Esophagus muscularis mucosa (tissue), 4 donors: ENCODE data around the gene TMOD1. TPM values are rescaled to one million over a fixed set of nuclear protein-coding genes. Genes with fewer than 3 reads are reported as not detected.

Experiments used
- DNase-seq: peaks from one replicate; pipeline ENCODE4 v3.0.0-alpha.2; 2017; ENCODE audit errors: extremely low spot score
- H3K27ac ChIP-seq, 4 donors: fragments of 200-600 bp; sonication (generic); replicated peaks in 1 of 4; 1 replicate in 3 of 4; 2 replicates in 1 of 4; pipeline ENCODE4 v1.5.1; 2016 to 2019; ENCODE audit warnings: mild to moderate bottlenecking in 1 of 4
- H3K27me3 ChIP-seq, 4 donors: fragments of 200-600 bp; sonication (generic); one replicate each; pipeline versions ENCODE4 v1.5.1 to v1.6.0; 2016 to 2019
- H3K36me3 ChIP-seq, 4 donors: fragments of 200-600 bp; sonication (generic); one replicate each; pipeline ENCODE4 v1.5.1; 2016 to 2019
- H3K4me1 ChIP-seq, 4 donors: fragments of 200-600 bp; sonication (generic); one replicate each; pipeline ENCODE4 v1.5.1; 2016 to 2019
- H3K4me3 ChIP-seq, 4 donors: fragments of 200-600 bp; sonication (generic); 1 replicate in 2 of 4; 2 replicates in 2 of 4; pipeline ENCODE4 v1.5.1; 2016 to 2019; ENCODE audit warnings: mild to moderate bottlenecking in 4 of 4, moderate library complexity in 1 of 4
- H3K9me3 ChIP-seq, 4 donors: fragments of 200-600 bp; sonication (generic); 1 replicate in 3 of 4; 2 replicates in 1 of 4; pipeline ENCODE4 v1.5.1; 2016 to 2019
- CTCF ChIP-seq, 3 experiments: fragments of 200-600 bp in 2 of 3; fragments of 450-650 bp in 1 of 3; sonication (generic) in 2 of 3; IDR thresholded peaks; one replicate each; pipeline ENCODE4 v1.5.1; 2017 to 2019; ENCODE audit warnings: antibody characterized with exemption in 3 of 3, mild to moderate bottlenecking in 2 of 3, moderate library complexity in 1 of 3
- EP300 ChIP-seq: sonication (generic); formaldehyde crosslinking; IDR thresholded peaks from one replicate; pipeline ENCODE4 v1.6.1; 2017; ENCODE audit warnings: antibody characterized with exemption
- POLR2A ChIP-seq: fragments of 450-650 bp; IDR thresholded peaks from one replicate; pipeline ENCODE4 v1.6.1; 2017; ENCODE audit warnings: antibody characterized with exemption, moderate library complexity, mild to moderate bottlenecking, low read depth
- POLR2AphosphoS5 ChIP-seq, 2 donors: sonication (generic); formaldehyde crosslinking; IDR thresholded peaks; one replicate each; pipeline ENCODE4 v1.6.1; 2017; ENCODE audit warnings: antibody characterized with exemption in 2 of 2
- WGBS: methylation state at CpG from one replicate; pipeline ENCODE4 v1.1.5; 2018; 5-methylcytosine and 5-hydroxymethylcytosine counted together
- intact Hi-C: fragments of 100-400 bp; cut with DNase I; formaldehyde crosslinking; loops from one replicate; pipeline ENCODE4 v1.15.1; 2023
- total RNA-seq, 4 donors: library from RNA; depleted of rRNA; stranded (reverse); fragments of >200 nt; gene quantifications; one replicate each; pipeline versions ENCODE4 v1.1.0 to v1.2.1, GENCODE V29; 2016

Gene TMOD1
- total RNA-seq, 4 donors from 2014 or later = 68.4 to 97.6 (median 71.6) TPM

DNA sequence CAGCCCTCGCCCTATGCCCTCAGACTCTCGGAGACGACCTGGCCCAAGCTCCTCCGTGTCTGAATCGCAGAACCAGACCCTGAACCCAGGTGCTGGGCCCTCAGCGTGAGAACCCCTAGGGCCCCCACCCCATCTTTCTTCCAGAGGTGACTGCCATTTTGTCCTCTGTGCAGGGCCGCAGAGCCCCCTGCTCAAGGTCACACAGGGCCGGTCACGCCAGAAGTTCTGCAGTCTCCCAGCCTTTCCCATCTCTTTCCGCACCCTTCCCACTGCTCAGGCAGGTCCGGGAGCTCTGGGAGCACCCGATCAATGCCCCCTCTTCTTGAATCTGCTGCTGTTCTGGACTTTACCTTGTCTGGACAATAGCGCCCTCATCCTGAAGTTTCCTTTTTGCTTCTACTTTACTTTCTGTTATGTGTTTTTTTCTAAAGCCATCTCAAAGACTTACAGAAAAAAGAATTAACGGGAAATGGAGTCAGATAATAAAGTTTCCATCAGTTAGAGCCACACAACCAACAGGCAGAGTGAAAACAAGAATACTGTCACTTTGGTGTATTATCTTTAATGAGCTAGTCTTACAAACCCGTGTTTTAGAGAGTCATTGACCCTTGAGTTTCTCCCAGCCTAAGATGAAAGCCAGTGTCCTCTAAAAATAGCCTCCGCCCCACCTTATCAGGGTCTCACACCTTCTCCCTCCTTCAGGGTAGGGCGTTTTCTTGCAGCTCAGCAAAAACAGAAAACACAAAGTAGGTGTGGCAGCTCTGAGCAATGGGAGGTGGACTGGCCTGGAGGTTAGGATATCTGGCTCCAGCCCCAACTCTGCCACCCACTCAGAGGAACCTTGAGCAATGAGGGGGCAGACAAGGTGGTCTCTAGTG, 1.8 kb downstream of the TMOD1 start:
- no peaks in the 10 kb centered on the region for H3K36me3 ChIP-seq
- TF ChIP-seq EP300 (no peak), POLR2A (no peak), POLR2AphosphoS5 (IDR thresholded peaks at IDR 0.05) (peak in 1 of 2 donors; percentile 4), CTCF (IDR thresholded peaks at IDR 0.05) (peak in 1 of 3 experiments; percentile 14)
- intact Hi-C loops = loop anchor here (2.0 to 5.0 kb wide), 2 partner anchors 59 to 96 kb away; no protein-coding TSS in a partner anchor
- H3K4me1 ChIP-seq = peaks cover 39 to 65% (median 63%) of the 10 kb centered on the region in 4 donors
- 34% methylated on average over 16 of the region's 17 CpGs for WGBS
- no peak for DNase-seq
- peak overlapping the region; percentile 88 to 98 (median 96) for H3K4me3 ChIP-seq
- H3K9me3 ChIP-seq = no peaks in the 10 kb centered on the region
- H3K27ac ChIP-seq = peak overlapping the region; percentile 95 to 98 (median 96)
- no peaks in the 10 kb centered on the region for H3K27me3 ChIP-seq

DNA sequence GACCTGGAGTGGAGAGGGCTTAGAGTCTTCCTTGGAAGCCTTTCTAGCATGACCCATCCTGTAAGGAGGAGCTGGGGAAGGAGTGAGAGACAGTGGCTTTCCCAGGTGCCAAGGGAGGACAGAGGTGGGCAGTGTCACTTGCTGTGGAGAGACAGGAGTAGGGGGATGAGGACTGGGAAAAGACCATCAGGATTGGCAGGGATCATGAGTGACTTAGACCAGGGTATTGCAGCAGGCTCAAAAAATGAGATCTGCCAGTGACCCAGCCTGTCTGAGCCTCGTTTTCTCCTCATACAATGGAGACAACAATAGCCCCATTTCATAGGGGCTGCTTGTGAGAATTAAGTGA, 2.4 kb downstream of the TMOD1 start:
- Histone ChIP-seq H3K27me3 (no peaks in the 10 kb centered on the region), H3K36me3 (no peaks in the 10 kb centered on the region), H3K4me1 (peaks cover 43 to 71% (median 68%) of the 10 kb centered on the region in 4 donors), H3K9me3 (no peaks in the 10 kb centered on the region), H3K4me3 (peak overlapping the region; percentile 88 to 98 (median 96)), H3K27ac (peak overlapping the region; percentile 95 to 98 (median 96))
- DNase-seq = peak; percentile 57
- TF ChIP-seq POLR2A = no peak
- TF ChIP-seq EP300 = no peak
- TF ChIP-seq CTCF (IDR thresholded peaks at IDR 0.05) = no peak
- no peak for TF ChIP-seq POLR2AphosphoS5 (IDR thresholded peaks at IDR 0.05)
- intact Hi-C loops = loop anchor here (2.0 to 5.0 kb wide), 2 partner anchors 58 to 95 kb away; no protein-coding TSS in a partner anchor
- WGBS = 88% methylated on average over 1 of the region's 1 CpG

- DNase-seq = peak; percentile 89
- H3K27ac ChIP-seq = peak overlapping the region; percentile 95 to 98 (median 96)
- peak overlapping the region; percentile 9 to 98 (median 96) for H3K4me3 ChIP-seq
- H3K36me3 ChIP-seq = no peaks in the 10 kb centered on the region
- no peaks in the 10 kb centered on the region for H3K9me3 ChIP-seq
- TF ChIP-seq CTCF (IDR thresholded peaks at IDR 0.05) (no peak), POLR2A (no peak), EP300 (no peak), POLR2AphosphoS5 (IDR thresholded peaks at IDR 0.05) (no peak)
- 34% methylated on average over 8 of the region's 8 CpGs for WGBS
- H3K27me3 ChIP-seq = no peaks in the 10 kb centered on the region
- intact Hi-C loops = loop anchor here (5.0 kb wide), 1 partner anchor 58 kb away; no protein-coding TSS in a partner anchor
- H3K4me1 ChIP-seq = peaks cover 48 to 79% (median 74%) of the 10 kb centered on the region in 4 donors
Measured at GRCh38 chr9:97504381-97505216, 3.1 kb downstream of the TMOD1 start.

- WGBS = 88% methylated on average over 3 of the region's 3 CpGs
- H3K27me3 ChIP-seq = no peaks in the 10 kb centered on the region
- DNase-seq = peak; percentile 75
- peak overlapping the region in 3 of 4 donors; percentile 95 to 98 (median 96) for H3K27ac ChIP-seq
- intact Hi-C loops = no loop called here
- H3K4me1 ChIP-seq = peaks cover 52 to 91% (median 85%) of the 10 kb centered on the region in 4 donors
- no peaks in the 10 kb centered on the region for H3K36me3 ChIP-seq
- no peak overlapping the region for H3K4me3 ChIP-seq
- no peaks in the 10 kb centered on the region for H3K9me3 ChIP-seq
- TF ChIP-seq CTCF (IDR thresholded peaks at IDR 0.05) = no peak
- TF ChIP-seq POLR2AphosphoS5 (IDR thresholded peaks at IDR 0.05) = no peak
- TF ChIP-seq POLR2A = no peak
- no peak for TF ChIP-seq EP300
Measured at GRCh38 chr9:97505845-97506244, 4.4 kb downstream of the TMOD1 start.
